HepG2 (cell line): Measurements from ENCODE around the gene RRAGB. TPM values are rescaled to one million over a fixed set of nuclear protein-coding genes. Genes with fewer than 3 reads are reported as not detected.

ENCODE experiments used
- FOSL1 ChIP-seq: sonication (generic); formaldehyde crosslinking; IDR thresholded peaks from 2 replicates; pipeline ENCODE4 v1.9.0; 2021; ENCODE audit warnings: missing genetic modification reagents, borderline replicate concordance
- FOSL2 ChIP-seq: sonication (generic); formaldehyde crosslinking; IDR thresholded peaks from 2 replicates; pipeline ENCODE4 v1.4.0; 2020; ENCODE audit warnings: missing genetic modification reagents
- GATA4 ChIP-seq: sonication (generic); IDR thresholded peaks from 2 replicates; pipeline ENCODE4 v1.6.1; 2016; ENCODE audit warnings: antibody characterized with exemption, low read depth, borderline replicate concordance
- KDM2A ChIP-seq: sonication (generic); formaldehyde crosslinking; IDR thresholded peaks from 2 replicates; pipeline ENCODE4 v1.4.0; 2020; ENCODE audit warnings: low read depth, missing genetic modification reagents, borderline replicate concordance
- MAX ChIP-seq: IDR thresholded peaks from 2 replicates; pipeline ENCODE4 v1.6.1; 2012; ENCODE audit warnings: inconsistent platforms
- MLX ChIP-seq: IDR thresholded peaks from 2 replicates; pipeline ENCODE4 v1.6.1; 2016
- SNAPC5 ChIP-seq: sonication (generic); formaldehyde crosslinking; IDR thresholded peaks from 2 replicates; pipeline ENCODE4 v1.8.1; 2023; ENCODE audit warnings: mild to moderate bottlenecking, missing genetic modification reagents, borderline replicate concordance
- SOX13 ChIP-seq, 3 experiments: fragments of 450-650 bp in 1 of 3; sonication (generic) in 1 of 3; formaldehyde crosslinking in 1 of 3; IDR thresholded peaks in 2 of 3; conservative IDR thresholded peaks in 1 of 3; 2 replicates each; pipeline versions ENCODE4 v1.5.0 to v1.6.1; 2016 to 2020; ENCODE audit warnings: antibody characterized with exemption in 1 of 3, mild to moderate bottlenecking in 1 of 3, missing compliant biosample characterization in 1 of 3, missing genetic modification reagents in 1 of 3, moderate library complexity in 1 of 3
- SOX6 ChIP-seq, 2 experiments: fragments of 450-650 bp in 1 of 2; sonication (generic) in 1 of 2; formaldehyde crosslinking in 1 of 2; IDR thresholded peaks; 2 replicates each; pipeline versions ENCODE4 v1.4.0 to v1.6.1; 2017 to 2020; ENCODE audit warnings: antibody characterized with exemption in 1 of 2, mild to moderate bottlenecking in 1 of 2, missing genetic modification reagents in 1 of 2
- ZBTB14 ChIP-seq: sonication (generic); formaldehyde crosslinking; IDR thresholded peaks from 2 replicates; pipeline ENCODE4 v1.4.0; 2020; ENCODE audit warnings: missing genetic modification reagents
- ZBTB39 ChIP-seq: sonication (generic); formaldehyde crosslinking; IDR thresholded peaks from 2 replicates; pipeline ENCODE4 v1.5.0; 2020; ENCODE audit warnings: missing genetic modification reagents
- ZNF407 ChIP-seq: sonication (generic); formaldehyde crosslinking; IDR thresholded peaks from one replicate; pipeline ENCODE4 v1.5.1; 2020; ENCODE audit warnings: mild to moderate bottlenecking, missing genetic modification reagents; ENCODE audit errors: not compliant biosample characterization
- ZNF501 ChIP-seq: sonication (generic); formaldehyde crosslinking; IDR thresholded peaks from 2 replicates; pipeline ENCODE4 v1.5.1; 2020; ENCODE audit warnings: mild to moderate bottlenecking, moderate library complexity, missing genetic modification reagents
- polyA plus RNA-seq, 8 experiments: library from polyadenylated mRNA; depleted of rRNA in 3 of 8; stranded (reverse) in 7 of 8; unstranded in 1 of 8; fragments of >200 nt; fragmentation: Illumina TruSeq in 4 of 8; extraction: Trizol in 4 of 8; gene quantifications; 2 replicates each; pipeline versions ENCODE4 v1.2.1 to v1.2.3, GENCODE V29; 2011 to 2016; ENCODE audit warnings: low read depth in 4 of 8, missing spikeins in 1 of 8, mixed read lengths in 1 of 8; ENCODE audit not compliant: insufficient read depth in 1 of 8
- total RNA-seq, 5 experiments: library from RNA; depleted of rRNA; stranded (reverse); fragments of >200 nt; fragmentation: Illumina TruSeq; extraction: Trizol; gene quantifications; 2 replicates each; pipeline ENCODE4 v1.2.3, GENCODE V29; 2016; ENCODE audit warnings: low read depth in 1 of 5

The RRAGB gene
- total and polyA plus RNA-seq, 2 of the 13 experiments (the other 11 are each of a cell fraction or from before 2014, with no cell fraction given) = 12.2 to 19.9 TPM

- no peak for TF ChIP-seq ZNF407
- no peak for TF ChIP-seq SOX6 (IDR thresholded peaks at IDR 0.05)
- TF ChIP-seq SOX6 (CRISPR knock-in tag; IDR thresholded peaks at IDR 0.05) = 0 out of 2 replicates have a peak, but pooled peaks have one; percentile 28
- peak; percentile 76 for TF ChIP-seq MLX (CRISPR knock-in tag)
- no peak for TF ChIP-seq FOSL1 (CRISPR knock-in tag)
- TF ChIP-seq ZBTB14 (CRISPR knock-in tag) = no peak
- TF ChIP-seq KDM2A (CRISPR knock-in tag) = 0 out of 2 replicates have a peak, but pooled peaks have one; percentile 12
- TF ChIP-seq SOX13 (IDR thresholded peaks at IDR 0.05) = no peak
- TF ChIP-seq SOX13 (CRISPR knock-in tag; conservative IDR thresholded peaks at IDR 0.05 in 1 of 2, IDR thresholded peaks at IDR 0.05 in 1 of 2) = no peak
- TF ChIP-seq SNAPC5 (CRISPR knock-in tag) = no peak
- no peak for TF ChIP-seq GATA4
- TF ChIP-seq ZNF501 (CRISPR knock-in tag) = peak; percentile 29
- peak; percentile 67 for TF ChIP-seq MAX
- no peak for TF ChIP-seq ZBTB39
- TF ChIP-seq FOSL2 (CRISPR knock-in tag) = no peak
These were observed at the start of gene RRAGB (continued) for GRCh38 chrX:55717521-55718497.
